CD4-positive, alpha-beta T cell treated with Interleukin-17A for 1 hour (primary cell): ENCODE data around the gene VANGL1.
"Not testable (repeated sequence)": the region's sequence is repeated elsewhere in the genome, so short reads cannot be mapped to it uniquely, and the experiment has no call there.

Experiments used
- DNase-seq: peaks from one replicate; pipeline ENCODE4 v3.0.0-alpha.2; 2020

Gene VANGL1

GRCh38 chr1:115641762-115642167, at the start of gene VANGL1:
Gene VANGL1, plus strand, starts transcription at chr1:115641970. Its CDS starts 9,444 bp downstream, at chr1:115651414.
- peak; percentile 25 for DNase-seq

DNA sequence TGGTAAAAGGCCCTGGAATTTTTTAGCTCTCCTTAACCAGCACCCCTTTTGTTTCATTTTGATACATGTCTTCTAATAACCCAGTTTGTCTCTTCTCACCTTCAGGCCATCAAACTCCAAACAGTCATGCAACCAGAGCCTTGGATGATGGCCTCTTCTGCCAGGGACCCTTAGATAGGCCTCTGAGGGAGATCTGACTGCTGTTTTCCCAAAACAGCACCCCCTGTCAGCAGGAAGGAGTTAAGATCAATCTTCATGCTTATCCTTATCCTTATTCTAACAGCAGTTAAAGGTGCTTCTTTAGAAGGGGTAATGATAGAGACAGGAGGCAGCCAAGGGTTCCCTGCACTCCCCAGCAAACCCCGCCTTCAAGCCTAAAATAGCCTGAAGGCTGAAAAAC, 49.5 kb upstream of the VANGL1 start:
- DNase-seq, result no peak

DNA sequence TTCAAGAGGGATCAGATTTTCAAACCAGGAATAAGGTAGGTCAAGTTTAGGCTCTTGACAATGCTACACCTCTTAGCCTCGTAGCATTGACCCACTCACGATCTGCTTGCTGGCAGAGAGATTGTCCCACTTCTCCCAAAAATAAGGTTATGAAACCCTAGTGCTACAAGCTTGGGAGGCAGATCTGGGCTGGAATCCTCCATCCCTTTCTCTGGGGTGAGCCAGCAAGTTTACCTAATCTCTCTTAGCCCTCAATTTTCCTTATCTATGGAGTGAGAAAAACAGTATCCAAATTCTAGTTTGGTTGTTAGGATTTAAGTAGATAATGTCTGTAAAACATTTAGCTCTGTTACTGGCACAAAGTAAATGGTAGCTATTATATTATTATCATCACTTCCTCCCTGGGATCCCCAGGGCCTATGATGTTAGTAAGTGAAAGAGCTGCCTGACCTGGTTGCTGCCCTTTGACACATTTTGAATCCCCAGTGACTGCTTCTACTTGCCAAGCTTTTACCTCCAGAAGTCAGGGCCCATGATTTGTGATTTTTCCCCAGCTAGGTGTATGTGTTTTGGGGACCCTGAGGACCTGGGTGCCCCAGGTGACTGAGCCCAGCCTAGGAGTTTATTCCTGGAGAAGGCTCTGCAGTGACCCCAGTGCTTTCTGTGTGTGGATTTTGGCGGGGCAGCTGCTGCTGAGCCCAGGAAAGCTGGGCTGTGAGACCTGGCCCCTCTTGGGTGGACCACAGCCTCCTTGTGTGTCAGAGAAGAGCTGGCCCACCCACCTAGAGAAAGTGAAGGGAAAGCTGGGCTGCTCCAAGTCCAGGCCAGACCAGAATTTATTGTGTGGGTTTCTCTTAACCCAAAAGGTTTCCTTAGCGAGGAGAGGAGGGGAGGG, 48.2 kb upstream of the VANGL1 start:
- no peak for DNase-seq

- DNase-seq, result no peak
These were observed 47.2 kb upstream of the VANGL1 start for GRCh38 chr1:115594600-115594999.

DNA sequence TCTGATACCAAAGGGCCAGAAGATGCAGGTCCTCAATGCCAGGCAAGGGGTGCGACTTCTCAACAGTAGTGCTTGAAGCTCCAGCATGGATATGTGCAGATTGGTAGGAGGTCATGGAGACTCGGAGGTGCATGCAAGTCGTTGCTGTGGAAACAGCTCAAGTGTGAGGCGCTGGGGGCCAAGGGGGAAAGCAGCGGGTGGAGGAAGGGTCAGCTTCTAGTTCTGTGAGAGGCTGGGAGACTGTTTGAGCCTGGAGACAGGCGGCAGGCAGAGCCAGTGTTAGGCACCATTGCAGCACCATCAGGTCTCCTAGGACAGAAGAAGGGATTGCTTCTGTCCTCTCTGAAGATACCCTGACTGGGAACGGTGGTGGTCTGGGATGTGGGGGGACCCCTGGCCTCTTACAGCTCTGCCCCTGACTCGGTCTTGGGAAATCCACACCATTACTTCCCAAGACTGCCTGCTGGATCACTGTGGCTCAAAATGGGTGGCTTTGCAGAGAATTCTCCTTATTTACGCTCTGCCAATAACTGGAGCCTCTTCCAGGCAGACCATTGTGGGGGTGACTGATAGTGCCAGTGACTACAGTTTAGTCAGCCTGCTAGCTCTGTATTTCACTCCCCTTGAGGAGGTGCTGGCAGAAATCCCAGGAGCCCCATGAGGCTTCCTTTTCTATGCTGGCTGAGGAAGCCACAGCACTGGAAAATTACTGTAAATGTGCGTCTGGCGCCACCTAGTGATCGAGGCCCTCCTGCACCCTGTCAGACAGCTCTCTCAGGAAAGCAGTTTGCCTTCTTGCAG, 46.3 kb upstream of the VANGL1 start:
- DNase-seq, result peak; percentile 51

DNA sequence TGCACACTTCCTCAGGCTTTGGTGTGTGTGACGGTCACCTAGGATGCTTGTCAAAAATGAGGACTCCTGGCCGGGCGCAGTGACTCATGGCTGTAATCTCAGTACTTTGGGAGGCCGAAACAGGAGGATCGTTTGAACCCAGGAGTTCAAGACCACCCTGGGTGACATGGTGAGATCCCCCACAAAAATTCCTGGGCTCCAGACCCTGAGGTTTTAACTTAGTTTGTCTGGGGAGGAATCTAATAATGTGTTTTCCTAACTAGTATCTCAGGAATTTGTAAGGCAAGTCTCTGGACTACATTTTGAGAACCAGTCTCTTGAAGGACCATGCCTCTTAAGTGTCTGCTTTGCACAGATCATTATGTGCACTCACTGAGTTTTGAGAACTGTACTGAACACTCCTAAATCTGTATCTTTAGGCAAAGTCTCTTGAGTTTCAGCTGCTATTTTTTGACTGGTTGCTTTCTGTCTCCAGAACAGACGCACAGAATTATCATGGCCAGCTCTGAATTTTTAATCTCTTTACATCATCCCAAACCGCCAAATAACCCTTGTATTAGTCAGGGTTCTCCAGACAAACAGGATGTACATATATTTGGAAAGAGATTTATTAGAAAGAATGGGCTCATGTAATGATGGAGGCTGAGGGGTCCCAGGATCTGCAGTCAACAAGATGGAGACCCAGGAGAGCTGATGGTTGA, 45.5 kb upstream of the VANGL1 start:
- DNase-seq, result no peak

DNA sequence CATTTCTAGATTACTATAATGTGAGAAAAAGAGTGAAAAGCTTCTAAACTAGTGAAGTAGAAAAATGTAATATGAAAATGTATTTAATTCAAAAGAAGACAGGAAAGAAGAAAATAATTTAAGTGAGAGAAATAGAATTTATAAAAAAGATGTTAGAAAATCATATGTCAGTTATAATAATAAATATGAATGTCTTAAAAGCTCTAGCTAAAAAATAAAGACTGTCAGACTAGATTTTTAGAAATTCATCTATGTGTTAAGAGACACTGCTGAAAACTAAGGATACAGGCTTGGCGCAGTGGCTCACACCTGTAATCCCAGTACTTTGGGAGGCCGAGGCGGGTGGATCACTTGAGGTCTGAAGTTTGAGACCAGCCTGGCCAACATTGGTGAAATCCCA, 37.3 kb upstream of the VANGL1 start:
- DNase-seq, result no peak

GRCh38 chr1:115606305-115606704, 35.5 kb upstream of the VANGL1 start:
- no peak for DNase-seq

DNA sequence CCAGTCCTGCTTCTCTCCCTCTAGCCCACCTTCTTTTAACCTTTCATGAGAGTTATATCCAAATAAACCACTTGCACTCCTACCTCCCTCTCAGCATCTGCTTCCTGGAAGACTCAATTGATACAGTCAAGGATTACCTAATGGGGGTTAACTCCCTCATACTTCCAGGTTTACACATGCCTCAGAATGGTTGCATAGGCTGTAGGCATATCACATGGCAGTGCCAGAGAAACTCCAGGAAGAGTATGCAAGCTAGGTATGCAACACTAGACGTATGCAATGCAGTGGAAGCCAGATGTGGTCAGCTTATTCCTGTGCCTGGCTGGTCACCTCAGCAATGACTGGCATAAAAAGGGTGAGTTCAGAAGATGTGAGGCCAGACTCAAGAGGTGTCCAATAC, 32.7 kb upstream of the VANGL1 start:
- no peak for DNase-seq

DNA sequence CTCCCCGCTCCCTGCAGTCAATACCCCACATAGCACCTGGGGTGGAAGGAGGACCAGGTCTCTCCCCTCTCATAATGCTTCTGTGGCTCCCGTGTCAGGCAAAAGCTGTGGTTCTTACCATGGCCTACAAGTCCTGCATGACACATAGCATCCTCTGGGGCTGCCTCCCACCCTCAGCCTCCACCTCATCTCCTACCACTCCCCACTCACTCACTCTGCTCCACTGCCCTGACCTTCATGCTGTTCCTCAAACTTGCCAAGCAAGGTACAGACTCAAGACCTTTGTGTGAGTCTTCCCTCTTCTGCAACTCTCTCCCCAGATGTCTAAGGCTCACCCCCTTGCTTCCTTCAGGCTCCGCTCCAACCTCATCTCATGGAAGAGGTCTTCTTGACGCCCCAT, 28.0 kb upstream of the VANGL1 start:
- no peak for DNase-seq

GRCh38 chr1:115620453-115620852, 21.3 kb upstream of the VANGL1 start:
- no peak for DNase-seq

GRCh38 chr1:115620950-115621349, 20.8 kb upstream of the VANGL1 start:
- no peak for DNase-seq

DNA sequence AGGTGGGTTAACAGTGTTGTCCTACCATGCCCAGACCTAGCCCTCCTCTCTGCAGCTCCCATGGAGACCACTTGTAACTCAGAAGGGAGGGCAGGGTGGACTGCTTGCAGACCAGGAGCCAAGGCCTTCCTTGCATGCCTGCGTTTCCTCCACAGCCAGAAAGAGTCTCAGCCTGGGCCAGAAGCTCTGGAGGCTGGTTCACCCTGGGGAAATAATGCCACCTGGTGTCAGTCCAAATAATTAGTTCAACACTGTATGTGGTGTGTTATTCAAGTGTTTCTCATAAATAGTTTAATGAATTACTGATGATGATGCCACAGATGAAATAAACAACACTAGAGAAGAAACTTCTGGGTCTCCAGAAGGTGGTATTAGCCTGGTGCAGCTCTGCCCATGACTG, 16.9 kb upstream of the VANGL1 start:
- no peak for DNase-seq

- no peak for DNase-seq
These were observed 11.4 kb upstream of the VANGL1 start for GRCh38 chr1:115630342-115630741.

- DNase-seq, result no peak
These were observed 9.3 kb upstream of the VANGL1 start for GRCh38 chr1:115632251-115633026.

GRCh38 chr1:115633606-115634005, 8.2 kb upstream of the VANGL1 start:
- DNase-seq, result not testable (repeated sequence)

DNA sequence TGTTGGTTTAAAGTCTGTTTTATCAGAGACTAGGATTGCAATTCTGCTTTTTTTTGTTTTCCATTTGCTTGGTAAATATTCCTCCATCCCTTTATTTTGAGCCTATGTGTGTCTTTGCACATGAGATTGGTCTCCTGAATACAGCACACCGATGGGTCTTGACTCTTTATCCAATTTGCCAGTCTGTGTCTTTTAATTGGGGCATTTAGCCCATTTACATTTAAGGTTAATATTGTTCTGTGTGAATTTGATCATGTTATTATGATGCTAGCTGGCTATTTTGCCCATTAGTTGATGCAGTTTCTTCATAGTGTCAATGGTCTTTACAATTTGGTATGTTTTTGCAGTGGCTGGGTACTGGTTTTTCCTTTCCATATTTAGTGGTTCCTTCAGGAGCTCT, 4.5 kb upstream of the VANGL1 start:
- DNase-seq, result not testable (repeated sequence)

- DNase-seq, result no peak
These were observed 1.4 kb upstream of the VANGL1 start for GRCh38 chr1:115640384-115640783.

GRCh38 chr1:115642168-115643072, 650 bp downstream of the VANGL1 start:
- DNase-seq, result peak; percentile 33

DNA sequence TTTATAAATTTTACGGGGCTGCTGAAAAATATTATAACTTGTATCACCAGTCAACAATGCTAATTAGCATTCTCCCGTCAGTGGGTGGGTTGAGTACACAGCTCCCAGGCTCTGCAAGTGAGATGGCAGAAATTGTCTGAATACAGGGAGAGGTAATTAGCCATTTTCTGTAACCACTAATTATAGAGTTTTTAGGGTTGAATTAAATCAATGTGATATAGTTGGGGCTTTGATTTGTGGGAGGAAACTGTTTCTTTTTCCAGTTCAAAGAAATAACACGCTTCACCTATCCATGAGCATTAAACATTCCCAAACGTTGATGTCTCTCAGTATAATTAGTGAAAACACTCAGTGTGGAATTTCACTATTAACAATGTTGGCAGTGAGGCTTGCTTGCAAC, 1.5 kb downstream of the VANGL1 start:
- DNase-seq, result no peak

DNA sequence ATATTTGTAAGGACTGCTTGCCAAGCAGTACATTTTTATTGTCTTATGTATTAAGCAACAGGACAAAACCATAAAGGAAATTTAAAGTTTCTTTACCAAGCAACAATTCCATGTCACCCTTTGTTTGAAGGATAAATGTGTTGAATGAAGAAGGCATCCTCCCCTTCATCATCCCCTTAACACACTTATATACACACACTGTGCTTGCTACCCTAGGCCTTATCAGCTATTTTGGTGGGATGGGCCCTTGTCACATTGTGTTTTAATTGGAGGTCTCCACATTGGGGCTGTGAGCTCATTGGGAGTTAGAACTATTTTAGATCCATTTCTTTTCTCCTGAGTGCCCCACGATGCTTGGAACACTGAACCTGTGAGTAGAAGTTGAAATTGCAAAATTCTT, 1.9 kb downstream of the VANGL1 start:
- no peak for DNase-seq
